Measurements from ENCODE around the gene DZANK1. TPM values are rescaled to one million over a fixed set of nuclear protein-coding genes. Genes with fewer than 3 reads are reported as not detected.

The DZANK1 gene
- total and polyA plus RNA-seq, 11 donors: 0.46 to 2.0 (median 0.85) TPM; not detected in 1

- intact Hi-C loops (cut with DNase I): no loop called here
- Histone ChIP-seq H3K9me3 (peaks cover 0 to 13% (median 0%) of the 10 kb centered on the region in 12 donors), H3K4me3 (no peak overlapping the region), H3K27me3 (no peaks in the 10 kb centered on the region), H3K27ac (no peak overlapping the region), H3K36me3 (peaks cover 0 to 6% (median 0%) of the 10 kb centered on the region in 9 donors), H3K4me1 (no peaks in the 10 kb centered on the region)
- 90 to 92% (median 91%) methylated on average over 8 of the region's 8 CpGs for WGBS, 4 donors
- ATAC-seq (no peak), DNase-seq (no peak)
- TF ChIP-seq, protein P1, sequence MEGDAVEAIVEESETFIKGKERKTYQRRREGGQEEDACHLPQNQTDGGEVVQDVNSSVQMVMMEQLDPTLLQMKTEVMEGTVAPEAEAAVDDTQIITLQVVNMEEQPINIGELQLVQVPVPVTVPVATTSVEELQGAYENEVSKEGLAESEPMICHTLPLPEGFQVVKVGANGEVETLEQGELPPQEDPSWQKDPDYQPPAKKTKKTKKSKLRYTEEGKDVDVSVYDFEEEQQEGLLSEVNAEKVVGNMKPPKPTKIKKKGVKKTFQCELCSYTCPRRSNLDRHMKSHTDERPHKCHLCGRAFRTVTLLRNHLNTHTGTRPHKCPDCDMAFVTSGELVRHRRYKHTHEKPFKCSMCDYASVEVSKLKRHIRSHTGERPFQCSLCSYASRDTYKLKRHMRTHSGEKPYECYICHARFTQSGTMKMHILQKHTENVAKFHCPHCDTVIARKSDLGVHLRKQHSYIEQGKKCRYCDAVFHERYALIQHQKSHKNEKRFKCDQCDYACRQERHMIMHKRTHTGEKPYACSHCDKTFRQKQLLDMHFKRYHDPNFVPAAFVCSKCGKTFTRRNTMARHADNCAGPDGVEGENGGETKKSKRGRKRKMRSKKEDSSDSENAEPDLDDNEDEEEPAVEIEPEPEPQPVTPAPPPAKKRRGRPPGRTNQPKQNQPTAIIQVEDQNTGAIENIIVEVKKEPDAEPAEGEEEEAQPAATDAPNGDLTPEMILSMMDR (IDR thresholded peaks at IDR 0.05): no peak
- TF ChIP-seq POLR2A (IDR thresholded peaks at IDR 0.05): no peak
Observed at GRCh38 chr20:18405826-18406225, 61.0 kb downstream of the DZANK1 start.

DNA sequence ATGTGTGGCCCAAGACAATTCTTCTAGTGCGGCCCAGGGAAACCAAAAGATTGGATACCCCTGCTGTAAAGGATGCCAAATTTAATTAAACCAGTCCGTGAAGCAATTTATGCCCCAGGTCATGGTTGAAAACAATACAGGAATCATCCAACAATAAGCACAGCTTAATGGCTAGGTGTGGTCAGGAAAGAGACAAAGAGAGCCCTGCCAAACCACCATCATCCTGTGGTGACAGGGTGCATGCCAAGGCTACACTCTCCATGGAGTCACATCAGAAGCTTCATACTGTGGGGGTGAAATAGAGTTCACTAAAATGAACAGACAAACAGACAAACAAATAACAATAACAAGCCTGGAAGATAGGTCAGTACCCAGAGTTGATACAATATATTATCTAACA, 62.7 kb downstream of the DZANK1 start:
- H3K4me3 ChIP-seq: no peak overlapping the region
- H3K9me3 ChIP-seq: peaks cover 0 to 13% (median 0%) of the 10 kb centered on the region in 12 donors
- no peaks in the 10 kb centered on the region for H3K4me1 ChIP-seq
- WGBS, 4 donors: 59 to 78% (median 74%) methylated on average over 2 of the region's 2 CpGs
- H3K27me3 ChIP-seq: no peaks in the 10 kb centered on the region
- DNase-seq: no peak
- no peak overlapping the region for H3K27ac ChIP-seq
- intact Hi-C loops (cut with DNase I): no loop called here
- H3K36me3 ChIP-seq: peaks cover 0 to 6% (median 0%) of the 10 kb centered on the region in 9 donors
- TF ChIP-seq, protein P1 (IDR thresholded peaks at IDR 0.05): no peak
- TF ChIP-seq POLR2A (IDR thresholded peaks at IDR 0.05): no peak
- no peak for ATAC-seq

- ATAC-seq (no peak), DNase-seq (no peak)
- no peak overlapping the region for H3K27ac ChIP-seq
- no peaks in the 10 kb centered on the region for H3K4me1 ChIP-seq
- H3K27me3 ChIP-seq: no peaks in the 10 kb centered on the region
- TF ChIP-seq, protein P1 (IDR thresholded peaks at IDR 0.05): no peak
- no peak for TF ChIP-seq POLR2A (IDR thresholded peaks at IDR 0.05)
- peaks cover 0 to 6% (median 0%) of the 10 kb centered on the region in 9 donors for H3K36me3 ChIP-seq
- intact Hi-C loops (cut with DNase I): no loop called here
- no peak overlapping the region for H3K4me3 ChIP-seq
- H3K9me3 ChIP-seq: peaks cover 0 to 13% (median 0%) of the 10 kb centered on the region in 12 donors
Observed at GRCh38 chr20:18403269-18403668, 63.6 kb downstream of the DZANK1 start.

GRCh38 chr20:18401305-18401704, 65.5 kb downstream of the DZANK1 start:
- peaks cover 0 to 6% (median 0%) of the 10 kb centered on the region in 9 donors for H3K36me3 ChIP-seq

More at GRCh38 chr20:18401305-18401704, 65.5 kb downstream of the DZANK1 start:
- WGBS, 4 donors: 92 to 99% (median 96%) methylated on average over 3 of the region's 3 CpGs
- no peak overlapping the region for H3K27ac ChIP-seq
- H3K27me3 ChIP-seq: no peaks in the 10 kb centered on the region
- H3K4me3 ChIP-seq: no peak overlapping the region
- DNase-seq: no peak
- H3K9me3 ChIP-seq: peaks cover 0 to 13% (median 0%) of the 10 kb centered on the region in 12 donors
- peaks cover 0 to 6% (median 0%) of the 10 kb centered on the region in 12 donors for H3K4me1 ChIP-seq
- ATAC-seq: no peak
- intact Hi-C loops (cut with DNase I): no loop called here
- TF ChIP-seq, protein P1 (IDR thresholded peaks at IDR 0.05): no peak
- no peak for TF ChIP-seq POLR2A (IDR thresholded peaks at IDR 0.05)
